Stimulated activated CD8-positive, alpha-beta memory T cell treated with anti-CD3 and anti-CD28 coated beads, Interleukin-4, amount 100 ng/mL, for 24 hours (primary cell): ENCODE results near the gene DARS1.
A peak's percentile ranks its signal among the peaks of the same experiment; 100 is the strongest.

Experiments used
- DNase-seq: peaks from one replicate; pipeline ENCODE4 v3.0.0-alpha.2; 2020; ENCODE audit warnings: low read depth

DARS1 gene

GRCh38 chr2:135985018-135985825, at the start of gene DARS1:
TSS of gene DARS1 (minus strand) at chr2:135985626. CDS start at chr2:135985468, 158 bp downstream.
- peak; percentile 70 for DNase-seq

GRCh38 chr2:136034629-136035028, 49.2 kb upstream of the DARS1 start:
- no peak for DNase-seq

- DNase-seq = no peak
Measured at GRCh38 chr2:136032817-136033535, 47.5 kb upstream of the DARS1 start.

DNA sequence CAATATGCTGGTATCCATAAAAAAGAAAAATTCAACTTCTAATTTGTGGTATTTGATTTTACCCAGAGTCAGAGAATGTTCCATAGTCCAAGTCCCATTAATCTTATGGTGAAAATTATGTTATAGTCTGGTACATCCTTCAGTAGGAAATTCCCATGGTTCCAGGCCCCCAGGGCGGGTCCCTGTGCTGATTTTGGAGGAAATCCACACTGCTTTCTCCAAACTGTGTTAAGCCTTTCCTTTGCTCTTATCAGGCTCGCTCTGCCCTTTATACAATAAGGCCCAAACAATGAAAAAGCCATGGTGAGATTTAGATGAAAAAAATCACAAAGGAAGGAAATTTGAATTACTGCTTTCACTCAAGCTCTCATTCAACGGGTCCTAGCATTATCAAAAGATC, 46.8 kb upstream of the DARS1 start:
- DNase-seq = no peak

GRCh38 chr2:136031711-136032110, 46.3 kb upstream of the DARS1 start:
- DNase-seq = no peak

GRCh38 chr2:136030406-136030805, 45.0 kb upstream of the DARS1 start:
- no peak for DNase-seq

DNA sequence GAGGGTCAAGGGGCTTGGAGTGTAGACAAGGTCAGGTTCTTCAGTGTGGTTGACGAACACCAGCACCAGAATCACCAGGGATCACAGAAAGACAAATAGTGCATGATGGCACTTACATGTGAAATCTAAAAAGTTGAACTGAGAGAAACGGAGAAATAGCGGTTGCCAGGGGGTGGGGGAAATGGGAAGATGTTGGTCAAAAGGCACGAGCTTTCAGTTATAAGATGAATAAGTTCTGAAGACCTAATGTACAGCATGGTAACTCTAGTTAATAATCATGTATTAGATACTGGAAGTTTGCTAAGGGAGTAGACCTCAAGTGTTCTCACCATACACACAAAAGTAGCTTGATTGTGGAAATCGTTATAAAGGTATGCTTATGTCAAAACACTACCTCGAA, 43.7 kb upstream of the DARS1 start:
- DNase-seq = no peak

- no peak for DNase-seq
Measured at GRCh38 chr2:136028001-136028400, 42.6 kb upstream of the DARS1 start.

DNA sequence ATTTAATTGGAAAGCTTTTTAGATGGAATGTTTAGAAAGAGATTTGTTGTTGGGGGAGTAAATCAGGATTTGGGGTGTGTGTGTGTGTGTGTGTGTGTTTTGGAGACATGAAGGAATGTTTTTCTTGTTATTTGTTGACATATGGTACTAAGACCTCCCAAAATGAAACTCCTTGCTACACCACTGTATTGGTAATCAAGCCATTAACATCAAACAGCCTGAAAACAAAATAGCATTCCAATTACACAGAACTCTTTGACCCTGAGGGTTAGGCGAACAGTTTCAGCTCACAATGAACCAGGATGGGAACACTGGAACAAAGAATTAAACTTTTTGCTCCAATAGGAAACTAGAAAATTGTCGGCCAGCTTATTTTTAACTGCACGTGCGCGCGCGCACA, 41.7 kb upstream of the DARS1 start:
- DNase-seq = no peak

DNA sequence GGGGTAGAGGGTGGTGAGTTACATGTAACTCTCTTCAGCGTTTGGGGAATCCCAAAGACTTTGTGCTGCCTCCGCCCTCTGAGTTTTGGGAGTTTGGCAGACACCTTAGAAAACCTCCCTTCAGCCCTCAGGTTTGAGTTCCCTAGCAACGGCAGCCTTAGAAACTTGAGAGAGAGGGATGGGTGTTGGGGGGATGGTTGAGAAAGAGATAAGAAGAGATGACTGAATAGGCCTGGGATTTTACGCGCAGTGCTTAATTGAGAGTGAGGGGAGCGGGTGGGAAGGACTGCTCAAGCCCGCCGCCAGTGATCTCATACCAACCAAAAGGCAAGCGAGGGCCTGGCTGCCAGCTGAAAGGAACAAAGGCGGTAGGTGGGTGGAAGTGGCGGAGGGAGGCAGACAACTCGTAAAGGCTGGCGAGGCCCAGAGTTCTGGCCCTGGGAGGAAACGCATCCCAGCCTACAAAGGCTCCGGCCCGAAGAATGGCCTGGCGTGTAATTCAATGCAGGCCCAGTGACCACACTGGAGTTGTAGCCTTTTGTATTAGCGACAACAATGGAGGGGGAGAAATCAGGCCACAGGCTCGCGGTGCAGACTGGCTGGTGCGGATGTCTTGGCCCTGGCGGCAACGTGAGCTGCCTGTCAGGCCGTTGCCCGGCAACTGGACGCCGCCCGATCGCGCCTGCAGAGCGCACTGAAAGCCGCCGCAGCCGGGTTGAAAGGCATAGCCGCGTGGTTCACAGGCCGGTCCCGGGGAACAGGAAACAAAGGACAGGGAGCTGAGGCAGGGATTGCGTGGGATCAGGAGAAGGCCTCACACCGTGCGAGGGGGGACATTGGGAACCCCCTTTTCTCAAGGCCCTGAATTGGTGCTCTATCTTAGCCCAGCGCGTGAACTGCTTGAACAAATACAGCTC, 39.9 kb upstream of the DARS1 start:
- peak; percentile 12 for DNase-seq

DNA sequence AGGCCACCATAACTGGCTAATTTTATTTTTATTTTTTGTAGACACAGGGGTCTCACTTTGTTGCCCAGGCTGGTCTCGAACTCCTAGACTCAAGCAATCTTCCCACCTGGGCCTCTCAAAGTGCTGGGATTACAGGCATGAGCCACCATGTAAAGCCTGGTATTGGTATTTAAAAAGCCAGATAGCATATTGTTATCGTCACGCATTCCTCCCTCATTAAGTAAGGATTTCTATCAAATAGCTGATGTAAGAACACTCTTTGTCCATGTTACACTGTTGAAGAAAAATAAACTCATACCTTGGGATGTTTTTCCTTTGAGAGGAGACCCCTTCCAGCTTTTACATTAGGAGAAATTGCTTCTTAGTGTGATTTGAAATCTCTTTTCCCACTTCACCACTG, 39.2 kb upstream of the DARS1 start:
- no peak for DNase-seq

GRCh38 chr2:136024185-136024584, 38.8 kb upstream of the DARS1 start:
- DNase-seq = no peak

GRCh38 chr2:136023416-136023815, 38.0 kb upstream of the DARS1 start:
- DNase-seq = no peak

GRCh38 chr2:136022396-136023146, 37.1 kb upstream of the DARS1 start:
- no peak for DNase-seq

DNA sequence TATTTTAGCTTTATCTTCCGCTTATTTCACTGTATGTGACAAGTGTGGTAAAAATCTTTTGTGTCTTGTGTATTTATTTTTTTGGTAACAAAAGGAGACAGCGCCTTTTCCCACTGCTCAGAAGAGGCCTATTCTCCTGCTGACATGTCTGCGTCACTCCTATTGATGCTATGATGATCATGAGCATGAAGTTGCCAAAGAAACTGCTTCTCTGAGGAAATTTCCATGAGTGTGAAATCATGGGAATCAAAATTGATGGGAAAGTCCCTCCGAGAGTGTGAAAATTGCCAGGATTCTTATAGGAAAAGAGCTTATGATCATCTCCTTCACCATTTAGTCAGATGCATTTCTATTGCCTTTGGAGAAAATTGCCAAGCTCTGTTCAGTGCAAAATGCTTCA, 36.5 kb upstream of the DARS1 start:
- DNase-seq = no peak

GRCh38 chr2:136021406-136021805, 36.0 kb upstream of the DARS1 start:
- no peak for DNase-seq

DNA sequence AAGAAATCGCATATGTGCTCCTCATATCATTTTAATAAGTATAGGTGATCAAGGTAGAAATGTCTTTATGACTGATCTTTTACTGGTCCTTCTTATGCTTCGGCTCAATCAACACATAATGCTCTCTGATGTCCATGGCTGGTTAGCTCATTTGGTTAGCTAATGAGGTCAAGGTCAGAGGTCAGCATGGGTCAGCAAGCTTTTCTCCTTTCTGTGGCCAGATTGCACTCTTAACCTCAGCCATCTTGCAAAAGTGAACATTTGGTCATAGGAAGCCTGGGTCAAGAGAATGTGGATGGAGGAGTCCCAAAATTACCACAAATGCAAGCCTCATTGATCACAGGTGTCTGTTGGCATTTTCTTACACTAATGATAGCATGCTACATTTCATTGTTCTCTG, 35.4 kb upstream of the DARS1 start:
- DNase-seq = no peak

GRCh38 chr2:136019825-136020224, 34.4 kb upstream of the DARS1 start:
- DNase-seq = no peak

- no peak for DNase-seq
Measured at GRCh38 chr2:136019306-136019705, 33.9 kb upstream of the DARS1 start.

DNA sequence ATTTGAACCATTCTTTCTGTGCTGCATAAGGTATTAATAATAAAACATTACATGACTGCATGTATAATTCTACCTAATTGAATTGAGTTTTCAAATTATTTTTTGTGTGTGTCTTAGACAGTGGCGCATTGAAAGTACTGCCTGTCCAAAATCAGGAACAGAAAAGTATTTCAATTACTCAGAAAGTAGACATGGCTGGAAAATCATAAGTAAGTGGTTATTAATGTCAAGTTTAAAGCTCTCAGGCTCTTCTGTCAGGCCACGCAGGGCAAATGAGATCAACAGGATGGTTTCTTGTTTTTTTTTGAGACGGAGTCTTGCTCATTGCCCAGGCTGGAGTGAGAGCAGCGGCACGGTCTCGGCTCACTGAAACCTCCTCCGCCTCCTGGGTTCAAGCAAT, 32.4 kb upstream of the DARS1 start:
- no peak for DNase-seq

GRCh38 chr2:136016836-136017235, 31.4 kb upstream of the DARS1 start:
- no peak for DNase-seq

- no peak for DNase-seq
Measured at GRCh38 chr2:136016427-136016826, 31.0 kb upstream of the DARS1 start.
